HG02852 (cell line): Measurements from ENCODE around the gene FBXO36.
"Not testable (repeated sequence)": the region's sequence is repeated elsewhere in the genome, so short reads cannot be mapped to it uniquely, and the experiment has no call there.

ENCODE experiments used
- ATAC-seq: cut with Tn5 transposase; IDR thresholded peaks from one replicate; pipeline ENCODE4 v1.9.1; 2021; ENCODE audit warnings: mild to moderate bottlenecking, moderate library complexity; ENCODE audit not compliant: unreplicated experiment

The FBXO36 gene

GRCh38 chr2:229922449-229923386, at the start of gene FBXO36:
FBXO36 (plus strand) TSS chr2:229922503; CDS start chr2:229922514, 11 bp downstream.
- peak; percentile 68 for ATAC-seq

- no peak for ATAC-seq
Measured at GRCh38 chr2:229873123-229873581, 49.2 kb upstream of the FBXO36 start.

- ATAC-seq = no peak
Measured at GRCh38 chr2:229874647-229875046, 47.7 kb upstream of the FBXO36 start.

- no peak for ATAC-seq
Measured at GRCh38 chr2:229875549-229875948, 46.8 kb upstream of the FBXO36 start.

GRCh38 chr2:229879191-229879950, 42.9 kb upstream of the FBXO36 start:
- ATAC-seq = no peak

- ATAC-seq = no peak
Measured at GRCh38 chr2:229880892-229881586, 41.3 kb upstream of the FBXO36 start.

GRCh38 chr2:229882583-229882982, 39.7 kb upstream of the FBXO36 start:
- ATAC-seq = no peak

- peak; percentile 90 for ATAC-seq
Measured at GRCh38 chr2:229884775-229885699, 37.3 kb upstream of the FBXO36 start.

- no peak for ATAC-seq
Measured at GRCh38 chr2:229887441-229887840, 34.9 kb upstream of the FBXO36 start.

GRCh38 chr2:229888031-229888430, 34.3 kb upstream of the FBXO36 start:
- no peak for ATAC-seq

- ATAC-seq = no peak
Measured at GRCh38 chr2:229889023-229889422, 33.3 kb upstream of the FBXO36 start.

- ATAC-seq = no peak
Measured at GRCh38 chr2:229896857-229897256, 25.4 kb upstream of the FBXO36 start.

- peak; percentile 17 for ATAC-seq
Measured at GRCh38 chr2:229899604-229900003, 22.7 kb upstream of the FBXO36 start.

- peak; percentile 62 for ATAC-seq
Measured at GRCh38 chr2:229900012-229900411, 22.3 kb upstream of the FBXO36 start.

- not testable (repeated sequence) for ATAC-seq
Measured at GRCh38 chr2:229900514-229900913, 21.8 kb upstream of the FBXO36 start.

GRCh38 chr2:229901819-229902218, 20.5 kb upstream of the FBXO36 start:
- no peak for ATAC-seq

GRCh38 chr2:229903037-229903436, 19.3 kb upstream of the FBXO36 start:
- ATAC-seq = no peak

- ATAC-seq = no peak
Measured at GRCh38 chr2:229905601-229906000, 16.7 kb upstream of the FBXO36 start.

- ATAC-seq = no peak
Measured at GRCh38 chr2:229909090-229909489, 13.2 kb upstream of the FBXO36 start.
